GM12878 (cell line): Measurements from ENCODE around the gene TMEM196. TPM values are rescaled to one million over a fixed set of nuclear protein-coding genes. Genes with fewer than 3 reads are reported as not detected.
A peak's percentile ranks its signal among the peaks of the same experiment; 100 is the strongest.

Experiments
- ASH2L ChIP-seq: fragments of 300-600, 200-600 bp; sonication (generic); IDR thresholded peaks from 2 replicates; pipeline ENCODE4 v1.6.1; 2017; ENCODE audit warnings: low read depth, mild to moderate bottlenecking, borderline replicate concordance
- BCL11A ChIP-seq: IDR thresholded peaks from 2 replicates; pipeline ENCODE4 v1.6.1; 2011; ENCODE audit warnings: low read depth, low read length
- BCL3 ChIP-seq: IDR thresholded peaks from 2 replicates; pipeline ENCODE4 v1.6.1; 2011; ENCODE audit warnings: borderline replicate concordance, low read depth, mild to moderate bottlenecking, moderate library complexity, low read length; ENCODE audit not compliant: insufficient read depth, poor library complexity, severe bottlenecking
- CBX3 ChIP-seq: fragments of 200-600 bp; sonication (generic); IDR thresholded peaks from 2 replicates; pipeline ENCODE4 v1.6.1; 2016; ENCODE audit warnings: low read depth, borderline replicate concordance
- CBX5 ChIP-seq: sonication (generic); IDR thresholded peaks from 2 replicates; pipeline ENCODE4 v1.6.1; 2016; ENCODE audit warnings: low read depth, moderate library complexity, mild to moderate bottlenecking, inconsistent platforms
- CHD4 ChIP-seq: fragments of 200-600 bp; sonication (generic); IDR thresholded peaks from 2 replicates; pipeline ENCODE4 v1.6.1; 2016; ENCODE audit warnings: mild to moderate bottlenecking
- CREB1 ChIP-seq: IDR thresholded peaks from 2 replicates; pipeline ENCODE4 v1.6.1; 2012; ENCODE audit warnings: low read depth, mild to moderate bottlenecking, inconsistent platforms
- ELK1 ChIP-seq: IDR thresholded peaks from 2 replicates; pipeline ENCODE4 v1.6.1; 2012; ENCODE audit warnings: low read depth, low read length, improper control_type of control experiment
- GATAD2B ChIP-seq: fragments of 450-650 bp; conservative IDR thresholded peaks from 2 replicates; pipeline ENCODE4 v1.6.1; 2017; ENCODE audit warnings: low read depth, mild to moderate bottlenecking, moderate library complexity
- HDAC6 ChIP-seq: fragments of 200-600 bp; sonication (generic); IDR thresholded peaks from one replicate; pipeline ENCODE4 v1.8.0; 2017; ENCODE audit warnings: antibody characterized with exemption; ENCODE audit not compliant: unreplicated experiment
- IRF4 ChIP-seq: IDR thresholded peaks from 2 replicates; pipeline ENCODE4 v1.6.1; 2011; ENCODE audit warnings: low read depth, low read length
- MTA2 ChIP-seq: fragments of 450-650 bp; IDR thresholded peaks from 2 replicates; pipeline ENCODE4 v1.6.1; 2016; ENCODE audit warnings: low read depth, mild to moderate bottlenecking, moderate library complexity
- NR2C1 ChIP-seq: fragments of 450-650 bp; IDR thresholded peaks from 2 replicates; pipeline ENCODE4 v1.6.1; 2017; ENCODE audit warnings: antibody characterized with exemption, mild to moderate bottlenecking, moderate library complexity
- NR2C2 ChIP-seq: IDR thresholded peaks from 2 replicates; pipeline ENCODE4 v1.6.1; 2011; ENCODE audit warnings: borderline replicate concordance, low read depth; ENCODE audit not compliant: control insufficient read depth, insufficient read length
- POLR2AphosphoS2 ChIP-seq: IDR thresholded peaks from 2 replicates; pipeline ENCODE4 v1.6.1; 2011; ENCODE audit warnings: low read depth, mild to moderate bottlenecking, low read length, improper control_type of control experiment, moderate library complexity
- RAD21 ChIP-seq: IDR thresholded peaks from 2 replicates; pipeline ENCODE4 v1.6.1; 2011; ENCODE audit warnings: mild to moderate bottlenecking, low read depth, low read length, moderate library complexity; ENCODE audit not compliant: insufficient read depth
- RBBP5 ChIP-seq: fragments of 200-600 bp; sonication (generic); conservative IDR thresholded peaks from 2 replicates; pipeline ENCODE4 v1.6.1; 2016
- RCOR1 ChIP-seq: conservative IDR thresholded peaks from 2 replicates; pipeline ENCODE4 v1.6.1; 2012; ENCODE audit warnings: low read depth, low read length, improper control_type of control experiment
- SMC3 ChIP-seq: IDR thresholded peaks from 2 replicates; pipeline ENCODE4 v1.6.1; 2011; ENCODE audit warnings: low read length, improper control_type of control experiment, borderline replicate concordance
- SREBF2 ChIP-seq: IDR thresholded peaks from 2 replicates; pipeline ENCODE4 v1.6.1; 2012; ENCODE audit warnings: mild to moderate bottlenecking, low read length
- YBX1 ChIP-seq: fragments of 450-650 bp; IDR thresholded peaks from 2 replicates; pipeline ENCODE4 v1.6.1; 2016; ENCODE audit warnings: antibody characterized with exemption
- ZBTB33 ChIP-seq: fragments of 450-650 bp; IDR thresholded peaks from 2 replicates; pipeline ENCODE4 v1.6.1; 2017; ENCODE audit warnings: mild to moderate bottlenecking
- ZBTB40 ChIP-seq: fragments of 450-650 bp; IDR thresholded peaks from 2 replicates; pipeline ENCODE4 v1.6.1; 2016; ENCODE audit warnings: mild to moderate bottlenecking, moderate library complexity, borderline replicate concordance
- ZNF207 ChIP-seq: fragments of 450-650 bp; IDR thresholded peaks from 2 replicates; pipeline ENCODE4 v1.6.1; 2014; ENCODE audit warnings: antibody characterized with exemption, mild to moderate bottlenecking, borderline replicate concordance
- polyA plus RNA-seq, 11 experiments: library from polyadenylated mRNA; depleted of rRNA in 4 of 11; unstranded in 6 of 11; stranded (reverse) in 5 of 11; fragments of >200 nt; fragmentation: Nextera tagmentation in 4 of 11; fragmentation: Illumina TruSeq in 1 of 11; extraction: Ambion mirVana in 4 of 11; extraction: Trizol in 1 of 11; gene quantifications; 1 replicate in 1 of 11; 2 replicates in 10 of 11; pipeline versions ENCODE4 v1.2.1 to v1.2.3, GENCODE V29; 2011 to 2016; ENCODE audit warnings: inconsistent platforms in 2 of 11, missing spikeins in 2 of 11, low read depth in 1 of 11
- total RNA-seq, 4 experiments: library from RNA; depleted of rRNA in 3 of 4; stranded (reverse); fragments of >200 nt in 3 of 4; fragmentation: Illumina TruSeq in 1 of 4; extraction: Trizol in 1 of 4; gene quantifications; 2 replicates each; pipeline versions ENCODE4 v1.2.1 to v1.2.3, GENCODE V29; 2013 to 2021

The TMEM196 gene
- total and polyA plus RNA-seq, 10 of the 15 experiments (the other 5 are each of a cell fraction or from before 2014, with no cell fraction given) = 0.04 TPM; not detected in 9

GRCh38 chr7:19713676-19714075, 59.7 kb downstream of the TMEM196 start (continued):
- TF ChIP-seq BCL3 = no peak
- TF ChIP-seq BCL11A = no peak
- no peak for TF ChIP-seq NR2C1
- TF ChIP-seq CHD4 = no peak
- peak; percentile 48; the same call in 1 of the 2 replicates for TF ChIP-seq RAD21
- TF ChIP-seq CREB1 = no peak
- no peak for TF ChIP-seq NR2C2
- no peak for TF ChIP-seq ELK1
- TF ChIP-seq POLR2AphosphoS2 = no peak
- TF ChIP-seq ZBTB40 = peak; percentile 93
- no peak for TF ChIP-seq RBBP5
- TF ChIP-seq CBX5 = no peak
- no peak for TF ChIP-seq HDAC6
- peak; percentile 66; the same call in 1 of the 2 replicates for TF ChIP-seq SMC3
- no peak for TF ChIP-seq MTA2
- no peak for TF ChIP-seq SREBF2
- no peak for TF ChIP-seq IRF4
- no peak for TF ChIP-seq CBX3
- TF ChIP-seq ZNF207 = no peak
- TF ChIP-seq ZBTB33 = no peak
- TF ChIP-seq ASH2L = no peak
- TF ChIP-seq YBX1 = no peak
- no peak for TF ChIP-seq RCOR1
- no peak for TF ChIP-seq GATAD2B
- TF ChIP-seq, all 136 proteins: peak for 4
